CD8-positive, alpha-beta memory T cell (primary cell): ENCODE results near the gene OR6J1. TPM values are rescaled to one million over a fixed set of nuclear protein-coding genes. Genes with fewer than 3 reads are reported as not detected.

Experiments used
- CTCF ChIA-PET: fragments of 350-600 bp; sonication (Branson Sonifier 250); formaldehyde crosslinking; loops from one replicate; lab custom pipeline; 2021; ENCODE audit warnings: antibody characterized with exemption; lab: Charles Lee
- POLR2A ChIA-PET: fragments of 350-600 bp; sonication (Branson Sonifier 250); formaldehyde crosslinking; loops from one replicate; lab custom pipeline; 2021; ENCODE audit warnings: antibody characterized with exemption; lab: Charles Lee
- DNase-seq, 5 donors: peaks; one replicate each; pipeline versions ENCODE4 v3.0.0 to v3.0.0-alpha.2; 2020 to 2022; ENCODE audit warnings: mixed read lengths in 1 of 5
- H3K27ac ChIP-seq: one replicate; pipeline ENCODE4 v1.7.0; 2013; ENCODE audit warnings: low read depth, mild to moderate bottlenecking, low read length, moderate library complexity
- H3K27me3 ChIP-seq: 2 replicates; pipeline ENCODE4 v1.7.0; 2013; ENCODE audit warnings: low read length, mild to moderate bottlenecking; ENCODE audit not compliant: insufficient read depth, poor library complexity, severe bottlenecking
- H3K36me3 ChIP-seq: 2 replicates; pipeline ENCODE4 v1.7.0; 2013; ENCODE audit warnings: mild to moderate bottlenecking, low read length, moderate library complexity; ENCODE audit not compliant: insufficient read depth
- H3K4me1 ChIP-seq: 2 replicates; pipeline ENCODE4 v1.7.0; 2013; ENCODE audit warnings: mild to moderate bottlenecking, low read length, moderate library complexity; ENCODE audit not compliant: insufficient read depth
- H3K4me3 ChIP-seq: 2 replicates; pipeline ENCODE4 v1.7.0; 2013; ENCODE audit warnings: mild to moderate bottlenecking, low read length
- H3K9me3 ChIP-seq: 2 replicates; pipeline ENCODE4 v1.7.0; 2013; ENCODE audit warnings: mild to moderate bottlenecking, low read length
- H3K27ac Mint-ChIP-seq, 8 donors: one replicate each; pipeline ENCODE4 v1.8.0; 2020 to 2021; ENCODE audit warnings: mixed read lengths in 8 of 8, mild to moderate bottlenecking in 6 of 8, inconsistent platforms in 3 of 8, moderate library complexity in 3 of 8
- H3K27me3 Mint-ChIP-seq, 2 donors: one replicate each; pipeline ENCODE4 v1.8.0; 2020 to 2021; ENCODE audit warnings: mixed read lengths in 2 of 2, mild to moderate bottlenecking in 1 of 2, moderate library complexity in 1 of 2
- H3K36me3 Mint-ChIP-seq, 3 donors: one replicate each; pipeline ENCODE4 v1.8.0; 2020 to 2021; ENCODE audit warnings: mixed read lengths in 3 of 3, inconsistent platforms in 1 of 3, mild to moderate bottlenecking in 1 of 3
- H3K4me1 Mint-ChIP-seq, 3 donors: one replicate each; pipeline ENCODE4 v1.8.0; 2020 to 2021; ENCODE audit warnings: mixed read lengths in 3 of 3, inconsistent platforms in 1 of 3, mild to moderate bottlenecking in 1 of 3
- H3K4me3 Mint-ChIP-seq, 7 donors: one replicate each; pipeline ENCODE4 v1.8.0; 2020 to 2021; ENCODE audit warnings: mixed read lengths in 7 of 7, mild to moderate bottlenecking in 6 of 7, moderate library complexity in 4 of 7, inconsistent platforms in 2 of 7
- H3K9me3 Mint-ChIP-seq, 5 donors: one replicate each; pipeline ENCODE4 v1.8.0; 2020 to 2022; ENCODE audit warnings: mixed read lengths in 5 of 5, mild to moderate bottlenecking in 3 of 5, moderate library complexity in 2 of 5, inconsistent platforms in 1 of 5
- polyA plus RNA-seq: library from polyadenylated mRNA; unstranded; fragments of 300-500 nt; fragmentation: Illumina TruSeq; gene quantifications from one replicate; pipeline ENCODE4 v1.2.3, GENCODE V29; 2021
- total RNA-seq, 2 experiments: library from RNA; stranded (reverse); gene quantifications; one replicate each; pipeline ENCODE4 v1.2.3, GENCODE V29; 2021

Gene OR6J1
- total and polyA plus RNA-seq, 3 experiments from 2014 or later, result not detected

DNA sequence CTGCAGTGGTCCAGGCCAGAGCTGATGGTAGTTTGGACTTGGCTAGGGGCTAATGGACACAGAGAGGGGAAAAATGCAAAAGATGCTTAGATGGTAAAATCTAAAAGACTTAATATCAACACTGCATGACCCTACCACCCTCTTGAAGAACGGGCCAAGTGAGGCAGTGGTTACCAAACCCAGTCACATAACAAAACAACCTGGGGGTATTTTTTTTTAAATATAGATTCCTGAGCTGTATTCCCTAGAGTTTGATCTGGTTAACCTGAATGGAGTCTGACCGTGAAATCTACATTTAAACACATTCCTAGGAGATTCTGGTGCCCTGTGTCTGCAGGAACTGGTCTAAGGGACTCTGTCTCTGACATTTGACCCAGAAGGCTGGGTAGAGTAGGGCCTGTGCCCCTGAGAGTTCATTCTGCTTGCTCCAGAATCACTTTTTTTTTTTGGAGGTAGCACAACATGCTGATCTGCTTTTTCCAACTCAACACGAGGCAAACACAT lies 30.4 kb downstream of the OR6J1 start:
- Mint-ChIP-seq H3K4me1 (no peaks in the 10 kb centered on the region), H3K27me3 (no peaks in the 10 kb centered on the region), H3K27ac (no peak overlapping the region), H3K9me3 (peaks cover 0 to 1% (median 0%) of the 10 kb centered on the region in 5 donors), H3K36me3 (peaks cover 10 to 36% (median 17%) of the 10 kb centered on the region in 3 donors), H3K4me3 (no peak overlapping the region)
- no peak overlapping the region for H3K27ac ChIP-seq
- POLR2A ChIA-PET, result no interaction called here
- no peaks in the 10 kb centered on the region for H3K9me3 ChIP-seq
- peaks cover 7% of the 10 kb centered on the region for H3K36me3 ChIP-seq
- H3K4me1 ChIP-seq, result no peaks in the 10 kb centered on the region
- H3K27me3 ChIP-seq, result no peaks in the 10 kb centered on the region
- no peak overlapping the region for H3K4me3 ChIP-seq
- no peak for DNase-seq
- CTCF ChIA-PET, result no interaction called here

DNA sequence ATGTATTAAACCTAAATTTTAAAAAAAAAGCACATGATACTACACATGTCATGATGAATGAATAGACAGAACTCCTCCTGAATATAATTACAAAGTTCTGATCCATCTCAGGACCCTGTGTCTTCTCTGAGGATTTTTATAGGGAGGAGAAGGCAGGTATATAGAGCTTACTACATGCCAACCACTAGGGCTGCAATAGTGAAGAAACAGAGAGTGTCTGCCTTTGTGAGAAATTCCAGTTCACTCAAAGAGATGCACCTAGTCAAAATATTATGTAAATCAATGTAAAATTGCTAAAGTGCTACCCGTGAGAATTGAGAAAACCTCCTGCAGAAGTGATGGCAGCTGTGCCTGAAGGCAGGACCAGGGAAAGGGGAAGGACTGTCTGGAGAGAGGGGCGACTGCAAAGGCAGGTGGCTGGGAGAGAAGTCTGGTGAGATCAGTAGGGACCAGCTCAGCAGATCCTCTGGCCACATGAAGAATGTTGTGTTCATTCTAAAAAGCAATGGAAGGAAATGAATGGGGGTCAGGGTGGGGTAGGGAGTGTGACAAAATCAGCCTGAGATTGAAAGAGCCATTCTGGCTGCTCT lies 31.0 kb downstream of the OR6J1 start:
- DNase-seq, result no peak
- Histone ChIP-seq H3K9me3 (no peaks in the 10 kb centered on the region), H3K4me3 (no peak overlapping the region), H3K27me3 (no peaks in the 10 kb centered on the region), H3K4me1 (no peaks in the 10 kb centered on the region), H3K36me3 (peaks cover 7% of the 10 kb centered on the region), H3K27ac (no peak overlapping the region)
- H3K9me3 Mint-ChIP-seq, result peaks cover 0 to 1% (median 0%) of the 10 kb centered on the region in 5 donors
- peak overlapping the region in 1 of 8 donors; percentile 68 for H3K27ac Mint-ChIP-seq
- no peak overlapping the region for H3K4me3 Mint-ChIP-seq
- CTCF ChIA-PET, result no interaction called here
- POLR2A ChIA-PET, result no interaction called here
- H3K27me3 Mint-ChIP-seq, result no peaks in the 10 kb centered on the region
- H3K4me1 Mint-ChIP-seq, result no peaks in the 10 kb centered on the region
- H3K36me3 Mint-ChIP-seq, result peaks cover 10 to 40% (median 17%) of the 10 kb centered on the region in 3 donors

DNA sequence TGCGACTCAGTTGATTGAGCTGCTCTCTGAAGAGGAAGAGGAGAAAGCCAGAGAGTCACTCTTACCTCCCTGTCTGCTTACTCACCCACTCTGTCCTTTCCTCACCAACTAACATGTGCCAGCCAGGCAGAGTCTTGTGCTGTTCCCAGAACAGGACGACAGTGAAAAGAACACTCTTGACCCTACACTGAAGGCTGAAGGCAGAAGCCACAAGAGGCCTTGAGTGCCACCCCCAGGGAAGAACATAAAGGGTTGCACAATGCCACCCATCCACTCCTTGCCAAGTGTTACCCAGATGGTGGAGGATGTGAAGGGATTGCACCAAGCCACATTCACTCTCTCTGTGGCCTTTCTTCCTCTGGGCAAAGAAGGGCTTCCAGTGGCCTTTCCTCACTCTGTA lies 33.2 kb downstream of the OR6J1 start:
- ChIA-PET CTCF (no interaction called here), POLR2A (no interaction called here)
- Histone ChIP-seq H3K36me3 (peaks cover 11% of the 10 kb centered on the region), H3K4me1 (no peaks in the 10 kb centered on the region), H3K27ac (no peak overlapping the region), H3K27me3 (no peaks in the 10 kb centered on the region), H3K4me3 (no peak overlapping the region), H3K9me3 (no peaks in the 10 kb centered on the region)
- Mint-ChIP-seq H3K9me3 (no peaks in the 10 kb centered on the region), H3K4me3 (no peak overlapping the region), H3K27me3 (no peaks in the 10 kb centered on the region), H3K4me1 (no peaks in the 10 kb centered on the region), H3K36me3 (peaks cover 14 to 62% (median 26%) of the 10 kb centered on the region in 3 donors), H3K27ac (no peak overlapping the region)
- DNase-seq, result no peak

DNA sequence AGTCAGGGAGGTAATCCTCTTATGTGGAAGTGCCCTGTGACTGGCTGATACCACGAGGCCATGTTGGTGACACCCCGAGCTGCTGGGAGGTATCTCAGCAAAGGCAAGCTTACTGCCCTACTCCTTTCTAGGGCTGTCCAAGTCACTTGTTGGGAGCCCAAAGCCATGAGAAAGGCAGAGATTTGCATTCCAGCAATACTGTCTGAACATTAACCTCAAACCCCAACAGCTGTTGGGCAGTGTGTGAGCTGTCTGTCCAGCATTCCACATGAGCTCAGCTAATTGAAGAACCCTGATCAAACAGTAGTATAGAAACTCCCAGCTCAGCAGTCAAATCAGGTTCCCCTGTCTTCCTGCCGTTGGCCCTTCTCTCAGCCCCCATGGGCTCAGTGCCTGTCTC lies 36.9 kb downstream of the OR6J1 start:
- peaks cover 36% of the 10 kb centered on the region for H3K36me3 ChIP-seq
- H3K4me1 ChIP-seq, result no peaks in the 10 kb centered on the region
- H3K4me1 Mint-ChIP-seq, result peaks cover 0 to 2% (median 0%) of the 10 kb centered on the region in 3 donors

DNA sequence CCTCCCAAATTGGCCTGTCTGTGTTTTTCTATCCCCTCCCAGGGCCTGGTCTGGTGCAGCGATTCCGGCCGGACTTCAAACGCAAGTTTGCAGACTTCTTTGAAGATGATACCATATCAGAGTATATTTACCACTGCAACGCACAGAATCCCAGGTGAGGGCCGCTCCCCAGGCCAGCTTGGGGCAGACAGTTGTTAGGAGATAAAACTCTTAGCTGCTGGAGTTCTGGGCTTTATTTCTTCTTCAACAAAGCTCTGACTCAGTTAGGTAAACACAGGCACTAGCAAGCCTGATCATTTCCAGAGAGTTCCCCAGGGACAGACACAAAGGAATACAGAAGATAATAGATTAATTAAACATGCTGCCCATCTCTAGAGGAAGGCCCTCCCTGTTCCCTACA lies 37.8 kb downstream of the OR6J1 start:
- H3K4me3 ChIP-seq, result no peak overlapping the region
- H3K4me1 ChIP-seq, result no peaks in the 10 kb centered on the region
- Mint-ChIP-seq H3K4me3 (no peak overlapping the region), H3K4me1 (peaks cover 0 to 5% (median 2%) of the 10 kb centered on the region in 3 donors), H3K36me3 (peaks cover 32 to 93% (median 48%) of the 10 kb centered on the region in 3 donors), H3K9me3 (no peaks in the 10 kb centered on the region), H3K27me3 (no peaks in the 10 kb centered on the region), H3K27ac (no peak overlapping the region)
- CTCF ChIA-PET, result interaction anchor here (1.1 kb wide), 1 partner anchor 17 kb away, joined by 3 read pairs; the partner anchor contains the start of gene DAD1
- DNase-seq, result no peak
- no peaks in the 10 kb centered on the region for H3K27me3 ChIP-seq
- no peaks in the 10 kb centered on the region for H3K9me3 ChIP-seq
- POLR2A ChIA-PET, result no interaction called here
- H3K27ac ChIP-seq, result no peak overlapping the region
- H3K36me3 ChIP-seq, result peaks cover 40% of the 10 kb centered on the region

More for the DNA sequence above, 36.9 kb downstream of the OR6J1 start:
- no peaks in the 10 kb centered on the region for H3K27me3 ChIP-seq
- H3K27me3 Mint-ChIP-seq, result no peaks in the 10 kb centered on the region
- peak overlapping the region in 3 of 8 donors; percentile 15 to 43 (median 36) for H3K27ac Mint-ChIP-seq
- CTCF ChIA-PET, result no interaction called here
- no peaks in the 10 kb centered on the region for H3K9me3 Mint-ChIP-seq
- H3K27ac ChIP-seq, result no peak overlapping the region
- H3K36me3 Mint-ChIP-seq, result peaks cover 27 to 93% (median 44%) of the 10 kb centered on the region in 3 donors
- POLR2A ChIA-PET, result no interaction called here
- no peak overlapping the region for H3K4me3 ChIP-seq
- no peak for DNase-seq
- no peaks in the 10 kb centered on the region for H3K9me3 ChIP-seq
- no peak overlapping the region for H3K4me3 Mint-ChIP-seq

DNA sequence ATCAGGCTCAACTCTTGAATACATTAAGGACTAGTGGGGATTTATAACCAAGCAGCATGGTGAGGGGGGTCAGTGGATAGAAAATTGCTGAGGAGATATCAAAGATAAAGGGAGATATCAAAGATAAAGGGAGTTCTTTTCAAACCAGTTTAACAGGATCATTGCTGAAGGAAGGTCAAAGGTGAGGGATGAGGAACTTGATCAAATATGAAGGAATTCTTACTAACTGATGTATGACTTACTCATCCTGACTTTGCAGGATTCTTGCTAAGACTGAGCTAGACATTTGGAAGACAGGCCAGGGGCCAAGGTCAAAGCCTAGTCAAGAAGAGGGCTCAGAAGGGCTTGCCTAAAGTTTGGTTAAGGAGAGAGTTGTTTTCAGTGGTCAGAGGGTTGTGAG lies 41.3 kb downstream of the OR6J1 start:
- Histone ChIP-seq H3K36me3 (peaks cover 33% of the 10 kb centered on the region), H3K4me3 (no peak overlapping the region), H3K9me3 (no peaks in the 10 kb centered on the region), H3K4me1 (peaks cover 10% of the 10 kb centered on the region), H3K27ac (no peak overlapping the region), H3K27me3 (no peaks in the 10 kb centered on the region)
- Mint-ChIP-seq H3K27me3 (no peaks in the 10 kb centered on the region), H3K36me3 (peaks cover 23 to 76% (median 38%) of the 10 kb centered on the region in 3 donors), H3K4me1 (peaks cover 22 to 37% (median 30%) of the 10 kb centered on the region in 3 donors), H3K4me3 (no peak overlapping the region), H3K9me3 (no peaks in the 10 kb centered on the region), H3K27ac (peak overlapping the region in 3 of 8 donors; percentile 20 to 93 (median 65))
- POLR2A ChIA-PET, result no interaction called here
- CTCF ChIA-PET, result interaction anchor here (1.7 kb wide), 1 partner anchor 12 kb away, joined by 6 read pairs; no protein-coding TSS in a partner anchor
- no peak for DNase-seq

DNA sequence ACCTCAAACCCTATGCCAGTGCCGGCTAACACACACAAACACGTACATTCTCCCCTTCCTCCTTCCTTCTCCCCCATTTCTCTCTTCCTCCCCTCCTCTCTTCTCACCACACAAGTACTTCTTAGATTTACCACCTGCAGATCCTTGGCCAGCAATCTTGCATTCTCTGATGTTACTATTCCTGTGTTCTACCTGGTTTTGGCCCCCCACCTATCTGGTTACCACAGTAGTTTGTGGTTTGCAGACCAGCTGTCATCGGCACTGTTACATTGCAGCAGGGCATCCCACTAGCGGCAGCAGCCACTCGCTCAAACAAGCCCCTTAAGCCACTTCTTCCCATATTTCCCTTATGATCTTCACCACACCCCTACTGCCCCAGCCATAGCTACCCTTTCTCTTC lies 42.2 kb downstream of the OR6J1 start:
- Mint-ChIP-seq H3K27me3 (no peaks in the 10 kb centered on the region), H3K9me3 (no peaks in the 10 kb centered on the region), H3K4me3 (no peak overlapping the region), H3K4me1 (peaks cover 26 to 43% (median 36%) of the 10 kb centered on the region in 3 donors), H3K27ac (no peak overlapping the region), H3K36me3 (peaks cover 19 to 70% (median 32%) of the 10 kb centered on the region in 3 donors)
- Histone ChIP-seq H3K9me3 (no peaks in the 10 kb centered on the region), H3K4me1 (peaks cover 10% of the 10 kb centered on the region), H3K36me3 (peaks cover 33% of the 10 kb centered on the region), H3K4me3 (no peak overlapping the region), H3K27me3 (no peaks in the 10 kb centered on the region), H3K27ac (no peak overlapping the region)
- POLR2A ChIA-PET, result interaction anchor here (0.7 kb wide), 1 partner anchor 284 kb away, joined by 3 read pairs; no protein-coding TSS in a partner anchor
- CTCF ChIA-PET, result interaction anchor here (1.7 kb wide), 1 partner anchor 11 kb away, joined by 6 read pairs; no protein-coding TSS in a partner anchor
- DNase-seq, result no peak

DNA sequence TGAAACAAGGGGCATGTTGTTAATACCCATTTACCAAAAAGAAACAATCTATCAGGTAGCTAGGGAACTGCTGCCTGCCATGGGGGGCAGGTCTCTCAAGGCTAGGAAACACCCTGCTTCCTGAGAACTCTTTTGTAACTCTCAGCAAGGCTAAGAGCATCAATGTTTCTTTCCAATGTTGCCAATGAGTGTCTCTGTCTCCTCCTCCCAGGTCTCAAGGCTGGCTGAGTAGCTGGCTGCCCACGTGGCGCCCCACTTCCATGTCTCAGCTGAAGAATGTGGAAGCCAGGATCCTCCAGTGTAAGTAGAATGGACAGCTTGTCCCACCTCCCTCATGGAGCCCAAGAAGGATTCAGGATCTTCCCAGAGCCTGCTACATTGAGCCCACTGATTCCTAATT lies 42.7 kb downstream of the OR6J1 start:
- H3K27ac ChIP-seq, result no peak overlapping the region
- H3K4me3 ChIP-seq, result no peak overlapping the region
- no peaks in the 10 kb centered on the region for H3K9me3 ChIP-seq
- Mint-ChIP-seq H3K27ac (peak overlapping the region in 1 of 8 donors; percentile 31), H3K4me1 (peaks cover 26 to 43% (median 36%) of the 10 kb centered on the region in 3 donors), H3K36me3 (peaks cover 19 to 66% (median 30%) of the 10 kb centered on the region in 3 donors), H3K4me3 (no peak overlapping the region), H3K27me3 (no peaks in the 10 kb centered on the region), H3K9me3 (no peaks in the 10 kb centered on the region)
- peaks cover 33% of the 10 kb centered on the region for H3K36me3 ChIP-seq
- peaks cover 10% of the 10 kb centered on the region for H3K4me1 ChIP-seq
- POLR2A ChIA-PET, result no interaction called here
- CTCF ChIA-PET, result interaction anchor here (1.5 to 1.7 kb wide), 2 partner anchors 10 to 12 kb away, joined by 4 to 6 read pairs; no protein-coding TSS in a partner anchor
- H3K27me3 ChIP-seq, result no peaks in the 10 kb centered on the region
- no peak for DNase-seq
